Fibroblast of mammary gland (primary cell): ENCODE measurements around the gene DNAJC1.

ENCODE experiments used
- DNase-seq: peaks from one replicate; pipeline ENCODE4 v3.0.0-alpha.2; 2010; ENCODE audit warnings: low read depth
- H3K4me3 ChIP-seq: 2 replicates; pipeline ENCODE4 v1.5.1; 2011; ENCODE audit warnings: low read depth, mild to moderate bottlenecking, low read length, moderate library complexity; ENCODE audit not compliant: control insufficient read depth
- CTCF ChIP-seq: conservative IDR thresholded peaks from 2 replicates; pipeline ENCODE4 v1.5.1; 2011; ENCODE audit warnings: low read depth, low read length, inconsistent platforms; ENCODE audit not compliant: control insufficient read depth, insufficient read depth

Gene DNAJC1

GRCh38 chr10:21976739-21977138 is 26.8 kb downstream of the DNAJC1 start:
- peak; percentile 62 for DNase-seq
- H3K4me3 ChIP-seq = no peak overlapping the region
- no peak for TF ChIP-seq CTCF

- H3K4me3 ChIP-seq = no peak overlapping the region
Observed at GRCh38 chr10:21976280-21976679, 27.2 kb downstream of the DNAJC1 start.

GRCh38 chr10:21975378-21975990 is 28.0 kb downstream of the DNAJC1 start:
- no peak for TF ChIP-seq CTCF
- DNase-seq = peak; percentile 15
- H3K4me3 ChIP-seq = no peak overlapping the region

More at GRCh38 chr10:21976280-21976679, 27.2 kb downstream of the DNAJC1 start:
- no peak for DNase-seq
- no peak for TF ChIP-seq CTCF

- no peak overlapping the region for H3K4me3 ChIP-seq
- no peak for DNase-seq
- TF ChIP-seq CTCF = no peak
Observed at GRCh38 chr10:21972584-21972983, 30.9 kb downstream of the DNAJC1 start.

GRCh38 chr10:21969326-21970287 is 33.9 kb downstream of the DNAJC1 start:
- DNase-seq = peak; percentile 36
- no peak for TF ChIP-seq CTCF
- no peak overlapping the region for H3K4me3 ChIP-seq

GRCh38 chr10:21964983-21965665 is 38.4 kb downstream of the DNAJC1 start:
- DNase-seq = no peak
- H3K4me3 ChIP-seq = no peak overlapping the region
- TF ChIP-seq CTCF = no peak
